ENCODE results near the gene POM121.
"Not testable (repeated sequence)": the region's sequence is repeated elsewhere in the genome, so short reads cannot be mapped to it uniquely, and the experiment has no call there.

Gene POM121

GRCh38 chr7:72924733-72925545 is at the start of gene POM121:
Gene POM121 (plus strand): TSS chr7:72925095. CDS start chr7:72925122, 27 bp downstream.
- in situ Hi-C loops (cut with HindIII; ENCODE audit: low pct_ligation_motif_present, low pct_unique_long_range_greater_than_20kb, low sequenced_read_pairs) = no loop called here
- DNase-seq = peak; percentile 94

GRCh38 chr7:72879079-72879736 is 45.7 kb upstream of the POM121 start:
- in situ Hi-C loops (cut with HindIII; ENCODE audit: low pct_ligation_motif_present, low pct_unique_long_range_greater_than_20kb, low sequenced_read_pairs) = not testable (repeated sequence)
- DNase-seq = peak; percentile 88

GRCh38 chr7:72879737-72880215 is 45.1 kb upstream of the POM121 start:
- in situ Hi-C loops (cut with HindIII; ENCODE audit: low pct_ligation_motif_present, low pct_unique_long_range_greater_than_20kb, low sequenced_read_pairs) = not testable (repeated sequence)
- peak; percentile 74 for DNase-seq

GRCh38 chr7:72891750-72892149 is 33.1 kb upstream of the POM121 start:
- in situ Hi-C loops (cut with HindIII; ENCODE audit: low pct_ligation_motif_present, low pct_unique_long_range_greater_than_20kb, low sequenced_read_pairs); DNase-seq: not testable (repeated sequence)

- in situ Hi-C loops (cut with HindIII; ENCODE audit: low pct_ligation_motif_present, low pct_unique_long_range_greater_than_20kb, low sequenced_read_pairs); DNase-seq: not testable (repeated sequence)
Observed at GRCh38 chr7:72904740-72905139, 20.2 kb upstream of the POM121 start.

GRCh38 chr7:72908422-72908821 is 16.5 kb upstream of the POM121 start:
- in situ Hi-C loops (cut with HindIII; ENCODE audit: low pct_ligation_motif_present, low pct_unique_long_range_greater_than_20kb, low sequenced_read_pairs); DNase-seq: not testable (repeated sequence)

GRCh38 chr7:72911395-72911794 is 13.5 kb upstream of the POM121 start:
- in situ Hi-C loops (cut with HindIII; ENCODE audit: low pct_ligation_motif_present, low pct_unique_long_range_greater_than_20kb, low sequenced_read_pairs); DNase-seq: not testable (repeated sequence)

GRCh38 chr7:72913750-72914149 is 11.1 kb upstream of the POM121 start:
- DNase-seq; in situ Hi-C loops (cut with HindIII; ENCODE audit: low pct_ligation_motif_present, low pct_unique_long_range_greater_than_20kb, low sequenced_read_pairs): not testable (repeated sequence)

- in situ Hi-C loops (cut with HindIII; ENCODE audit: low pct_ligation_motif_present, low pct_unique_long_range_greater_than_20kb, low sequenced_read_pairs) = not testable (repeated sequence)
- DNase-seq = peak; percentile 71
Observed at GRCh38 chr7:72914756-72915525, 10.0 kb upstream of the POM121 start.

GRCh38 chr7:72919256-72919775 is 5.6 kb upstream of the POM121 start:
- in situ Hi-C loops (cut with HindIII; ENCODE audit: low pct_ligation_motif_present, low pct_unique_long_range_greater_than_20kb, low sequenced_read_pairs) = no loop called here
- DNase-seq = no peak

- DNase-seq = no peak
- in situ Hi-C loops (cut with HindIII; ENCODE audit: low pct_ligation_motif_present, low pct_unique_long_range_greater_than_20kb, low sequenced_read_pairs) = no loop called here
Observed at GRCh38 chr7:72924386-72924732, 536 bp upstream of the POM121 start.

GRCh38 chr7:72925546-72926120 is 738 bp downstream of the POM121 start:
- in situ Hi-C loops (cut with HindIII; ENCODE audit: low pct_ligation_motif_present, low pct_unique_long_range_greater_than_20kb, low sequenced_read_pairs) = no loop called here
- DNase-seq = peak; percentile 21

- DNase-seq; in situ Hi-C loops (cut with HindIII; ENCODE audit: low pct_ligation_motif_present, low pct_unique_long_range_greater_than_20kb, low sequenced_read_pairs): not testable (repeated sequence)
Observed at GRCh38 chr7:72927791-72928190, 2.9 kb downstream of the POM121 start.

GRCh38 chr7:72928216-72928615 is 3.3 kb downstream of the POM121 start:
- in situ Hi-C loops (cut with HindIII; ENCODE audit: low pct_ligation_motif_present, low pct_unique_long_range_greater_than_20kb, low sequenced_read_pairs) = not testable (repeated sequence)
- DNase-seq = peak; percentile 13

- DNase-seq; in situ Hi-C loops (cut with HindIII; ENCODE audit: low pct_ligation_motif_present, low pct_unique_long_range_greater_than_20kb, low sequenced_read_pairs): not testable (repeated sequence)
Observed at GRCh38 chr7:72942022-72942705, 17.3 kb downstream of the POM121 start.

GRCh38 chr7:72942956-72943355 is 18.1 kb downstream of the POM121 start:
- in situ Hi-C loops (cut with HindIII; ENCODE audit: low pct_ligation_motif_present, low pct_unique_long_range_greater_than_20kb, low sequenced_read_pairs) = not testable (repeated sequence)

GRCh38 chr7:72944937-72945336 is 20.0 kb downstream of the POM121 start:
- DNase-seq; in situ Hi-C loops (cut with HindIII; ENCODE audit: low pct_ligation_motif_present, low pct_unique_long_range_greater_than_20kb, low sequenced_read_pairs): not testable (repeated sequence)

More at GRCh38 chr7:72942956-72943355, 18.1 kb downstream of the POM121 start:
- DNase-seq = not testable (repeated sequence)

- DNase-seq; in situ Hi-C loops (cut with HindIII; ENCODE audit: low pct_ligation_motif_present, low pct_unique_long_range_greater_than_20kb, low sequenced_read_pairs): not testable (repeated sequence)
Observed at GRCh38 chr7:72945597-72945996, 20.7 kb downstream of the POM121 start.
